Measurements from ENCODE around the gene ATP8A2. TPM values are rescaled to one million over a fixed set of nuclear protein-coding genes. Genes with fewer than 3 reads are reported as not detected.
A peak's percentile ranks its signal among the peaks of the same experiment; 100 is the strongest.

The ATP8A2 gene
- total RNA-seq, 1 donor from 2014 or later, result 1.7 TPM

DNA sequence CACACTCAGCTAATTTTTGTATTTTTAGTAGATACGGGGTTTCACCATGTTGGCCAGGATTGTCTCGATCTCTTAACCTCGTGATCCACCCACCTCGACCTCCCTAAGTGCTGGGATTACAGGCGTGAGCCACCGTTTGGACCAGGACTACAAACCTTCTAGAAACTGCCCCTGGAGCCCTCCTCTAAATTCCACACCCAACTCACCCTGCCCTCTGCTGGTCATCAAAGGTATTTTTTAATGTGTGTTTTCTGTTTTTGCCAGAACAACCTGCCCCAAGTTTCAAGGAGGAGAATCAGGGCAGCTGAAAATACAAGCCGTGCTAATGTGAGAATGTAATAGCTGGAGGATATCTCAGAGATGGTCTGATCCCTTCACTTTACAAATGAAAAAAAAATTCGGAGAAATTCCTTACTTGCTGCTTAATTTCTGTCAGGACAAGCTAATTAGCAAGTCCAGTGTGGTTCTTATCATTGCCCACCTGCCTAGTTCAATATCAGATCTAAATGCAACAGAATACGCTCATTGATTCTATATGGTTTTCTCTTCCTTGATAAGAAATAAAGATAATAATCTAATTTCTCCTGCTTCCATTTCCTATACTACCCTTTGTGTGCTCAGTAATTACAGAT, 4.1 kb downstream of the ATP8A2 start:
- intact Hi-C loops (cut with DNase I), result no loop called here
- Histone ChIP-seq H3K4me1 (peaks cover 6% of the 10 kb centered on the region), H3K4me3 (no peak overlapping the region), H3K9me3 (no peaks in the 10 kb centered on the region), H3K27me3 (ENCODE audit: low read depth) (peaks cover 41% of the 10 kb centered on the region), H3K27ac (no peak overlapping the region), H3K36me3 (no peaks in the 10 kb centered on the region)
- TF ChIP-seq, protein P1, sequence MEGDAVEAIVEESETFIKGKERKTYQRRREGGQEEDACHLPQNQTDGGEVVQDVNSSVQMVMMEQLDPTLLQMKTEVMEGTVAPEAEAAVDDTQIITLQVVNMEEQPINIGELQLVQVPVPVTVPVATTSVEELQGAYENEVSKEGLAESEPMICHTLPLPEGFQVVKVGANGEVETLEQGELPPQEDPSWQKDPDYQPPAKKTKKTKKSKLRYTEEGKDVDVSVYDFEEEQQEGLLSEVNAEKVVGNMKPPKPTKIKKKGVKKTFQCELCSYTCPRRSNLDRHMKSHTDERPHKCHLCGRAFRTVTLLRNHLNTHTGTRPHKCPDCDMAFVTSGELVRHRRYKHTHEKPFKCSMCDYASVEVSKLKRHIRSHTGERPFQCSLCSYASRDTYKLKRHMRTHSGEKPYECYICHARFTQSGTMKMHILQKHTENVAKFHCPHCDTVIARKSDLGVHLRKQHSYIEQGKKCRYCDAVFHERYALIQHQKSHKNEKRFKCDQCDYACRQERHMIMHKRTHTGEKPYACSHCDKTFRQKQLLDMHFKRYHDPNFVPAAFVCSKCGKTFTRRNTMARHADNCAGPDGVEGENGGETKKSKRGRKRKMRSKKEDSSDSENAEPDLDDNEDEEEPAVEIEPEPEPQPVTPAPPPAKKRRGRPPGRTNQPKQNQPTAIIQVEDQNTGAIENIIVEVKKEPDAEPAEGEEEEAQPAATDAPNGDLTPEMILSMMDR (IDR thresholded peaks at IDR 0.05), result peak; percentile 64
- ATAC-seq, result peak; percentile 62 to 63
- DNase-seq, result no peak

DNA sequence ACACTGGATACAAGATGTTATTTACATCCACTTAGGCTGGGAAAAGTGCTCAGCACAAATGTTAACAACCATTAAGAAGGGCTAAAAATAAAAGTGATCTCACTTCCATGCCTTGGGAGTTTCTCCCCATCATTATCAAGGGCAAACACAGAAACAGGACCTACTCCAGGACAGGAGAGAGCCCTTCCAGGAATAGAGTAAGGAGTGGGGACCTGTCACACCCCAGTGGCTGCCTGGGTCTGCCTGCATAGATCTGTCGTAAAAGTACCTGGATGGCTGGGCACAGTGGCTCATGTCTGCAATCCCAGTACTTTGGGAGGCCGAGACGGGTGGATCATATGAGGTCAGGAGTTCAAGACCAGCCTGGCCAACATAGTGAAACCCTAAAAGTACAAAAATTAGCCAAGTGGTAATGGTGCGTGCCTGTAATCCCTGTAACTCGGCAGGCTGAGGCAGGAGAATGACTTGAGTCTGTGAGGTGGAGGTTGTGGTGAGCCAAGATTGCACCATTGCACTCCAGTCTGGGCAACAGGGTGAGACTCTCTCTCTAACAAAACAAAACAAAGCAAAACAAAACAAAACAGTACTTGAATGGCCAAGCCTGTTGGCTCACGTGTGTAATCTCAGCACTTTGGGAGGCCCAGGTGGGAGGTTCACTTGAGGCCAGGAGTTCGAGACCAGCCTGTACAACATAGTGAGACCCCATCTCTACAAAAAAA, 5.6 kb downstream of the ATP8A2 start:
- Histone ChIP-seq H3K4me1 (peaks cover 2% of the 10 kb centered on the region), H3K27ac (no peak overlapping the region), H3K36me3 (no peaks in the 10 kb centered on the region), H3K4me3 (no peak overlapping the region), H3K9me3 (no peaks in the 10 kb centered on the region), H3K27me3 (ENCODE audit: low read depth) (peaks cover 40% of the 10 kb centered on the region)
- intact Hi-C loops (cut with DNase I), result no loop called here
- DNase-seq (no peak), ATAC-seq (peak; percentile 64 to 71)
- TF ChIP-seq, protein P1 (IDR thresholded peaks at IDR 0.05), result no peak

DNA sequence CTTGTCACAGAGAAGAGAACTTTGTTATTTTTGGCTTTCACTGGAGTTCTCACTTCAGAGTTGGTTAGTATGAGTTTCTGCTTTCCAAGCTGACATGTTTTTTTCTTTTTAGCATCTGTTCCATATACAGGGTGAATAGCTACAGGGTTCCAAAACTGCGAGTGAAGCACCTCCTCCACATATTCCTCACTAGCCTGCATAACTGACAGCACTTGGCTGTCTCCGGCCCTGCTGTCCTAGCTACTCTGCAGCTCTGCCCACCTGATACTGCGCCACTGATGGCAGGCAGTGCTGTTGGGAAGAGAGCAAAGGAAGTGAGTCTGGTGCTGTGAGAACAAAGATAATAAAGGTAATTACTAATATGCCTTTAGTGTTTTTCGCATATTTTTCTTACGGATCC, 6.8 kb downstream of the ATP8A2 start:
- Histone ChIP-seq H3K36me3 (no peaks in the 10 kb centered on the region), H3K4me3 (no peak overlapping the region), H3K27ac (no peak overlapping the region), H3K27me3 (ENCODE audit: low read depth) (peaks cover 34% of the 10 kb centered on the region), H3K9me3 (no peaks in the 10 kb centered on the region), H3K4me1 (no peaks in the 10 kb centered on the region)
- TF ChIP-seq, protein P1 (IDR thresholded peaks at IDR 0.05), result no peak
- DNase-seq (no peak), ATAC-seq (no peak)
- intact Hi-C loops (cut with DNase I), result no loop called here

DNA sequence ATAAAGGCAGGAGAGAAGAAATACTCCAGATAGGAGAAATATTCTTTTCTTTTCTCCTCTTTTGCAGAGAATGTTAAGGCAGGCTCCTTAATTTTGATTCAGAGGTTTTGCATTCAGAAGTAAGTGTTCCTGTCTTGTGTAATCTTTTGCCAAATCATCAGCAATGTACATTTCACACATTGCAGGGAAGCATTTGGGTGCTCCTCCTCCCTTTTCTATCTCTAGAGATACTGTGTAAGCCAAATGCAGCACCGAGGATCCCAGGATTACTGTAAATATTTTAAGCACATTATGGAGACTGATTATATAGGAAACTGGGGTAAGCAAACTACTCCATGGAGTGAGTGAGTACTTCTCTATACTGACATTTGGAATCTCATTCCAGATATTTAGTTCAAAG, 7.2 kb downstream of the ATP8A2 start:
- TF ChIP-seq, protein P1 (IDR thresholded peaks at IDR 0.05), result no peak
- H3K27me3 ChIP-seq (ENCODE audit: low read depth), result peaks cover 32% of the 10 kb centered on the region
- ATAC-seq (no peak), DNase-seq (no peak)
- H3K36me3 ChIP-seq, result no peaks in the 10 kb centered on the region
- H3K4me3 ChIP-seq, result no peak overlapping the region
- no peaks in the 10 kb centered on the region for H3K4me1 ChIP-seq
- H3K9me3 ChIP-seq, result no peaks in the 10 kb centered on the region
- intact Hi-C loops (cut with DNase I), result no loop called here
- H3K27ac ChIP-seq, result no peak overlapping the region

- H3K4me1 ChIP-seq, result no peaks in the 10 kb centered on the region
- H3K36me3 ChIP-seq, result no peaks in the 10 kb centered on the region
- H3K9me3 ChIP-seq, result no peaks in the 10 kb centered on the region
- H3K27ac ChIP-seq, result no peak overlapping the region
- ATAC-seq (no peak), DNase-seq (no peak)
- intact Hi-C loops (cut with DNase I), result no loop called here
- TF ChIP-seq, protein P1 (IDR thresholded peaks at IDR 0.05), result no peak
- peaks cover 23% of the 10 kb centered on the region for H3K27me3 ChIP-seq (ENCODE audit: low read depth)
- no peak overlapping the region for H3K4me3 ChIP-seq
Observed at GRCh38 chr13:25380082-25380481, 8.3 kb downstream of the ATP8A2 start.

Data from lower lobe of right lung (tissue), 2 donors.